ENCODE data around the gene RNF169.

GRCh38 chr11:74714904-74715303 lies 33.7 kb upstream of the RNF169 start:
- TF ChIP-seq, protein P1, sequence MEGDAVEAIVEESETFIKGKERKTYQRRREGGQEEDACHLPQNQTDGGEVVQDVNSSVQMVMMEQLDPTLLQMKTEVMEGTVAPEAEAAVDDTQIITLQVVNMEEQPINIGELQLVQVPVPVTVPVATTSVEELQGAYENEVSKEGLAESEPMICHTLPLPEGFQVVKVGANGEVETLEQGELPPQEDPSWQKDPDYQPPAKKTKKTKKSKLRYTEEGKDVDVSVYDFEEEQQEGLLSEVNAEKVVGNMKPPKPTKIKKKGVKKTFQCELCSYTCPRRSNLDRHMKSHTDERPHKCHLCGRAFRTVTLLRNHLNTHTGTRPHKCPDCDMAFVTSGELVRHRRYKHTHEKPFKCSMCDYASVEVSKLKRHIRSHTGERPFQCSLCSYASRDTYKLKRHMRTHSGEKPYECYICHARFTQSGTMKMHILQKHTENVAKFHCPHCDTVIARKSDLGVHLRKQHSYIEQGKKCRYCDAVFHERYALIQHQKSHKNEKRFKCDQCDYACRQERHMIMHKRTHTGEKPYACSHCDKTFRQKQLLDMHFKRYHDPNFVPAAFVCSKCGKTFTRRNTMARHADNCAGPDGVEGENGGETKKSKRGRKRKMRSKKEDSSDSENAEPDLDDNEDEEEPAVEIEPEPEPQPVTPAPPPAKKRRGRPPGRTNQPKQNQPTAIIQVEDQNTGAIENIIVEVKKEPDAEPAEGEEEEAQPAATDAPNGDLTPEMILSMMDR (IDR thresholded peaks at IDR 0.05), result no peak
- TF ChIP-seq POLR2A (IDR thresholded peaks at IDR 0.05), result no peak

Measured in breast epithelium (tissue), 3 donors.